Embryonic facial prominence (tissue), 1 donor: ENCODE measurements around the gene FGD1.

Source experiments
- DNase-seq: peaks from one replicate; pipeline ENCODE4 v3.0.0-alpha.2; 2016; ENCODE audit errors: extremely low spot score

FGD1 gene

DNA sequence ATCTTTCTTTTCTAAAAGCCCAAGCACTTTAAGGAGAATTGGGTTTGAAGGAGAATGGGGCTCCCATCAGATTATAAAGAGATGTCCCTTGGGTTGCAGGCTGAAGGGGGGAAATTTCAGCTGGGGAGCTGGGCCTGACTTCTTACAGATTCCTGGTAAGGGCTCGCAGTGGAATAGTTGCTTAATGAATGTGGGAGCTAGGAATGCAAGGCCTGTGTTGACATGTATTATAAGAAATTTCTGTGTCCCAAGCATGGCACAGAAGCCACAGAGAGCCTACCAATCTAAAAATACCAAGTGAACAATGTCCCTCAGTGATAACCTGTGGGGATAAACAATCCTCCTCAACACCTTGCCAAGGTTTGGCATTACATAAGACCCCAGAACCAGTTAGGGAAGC, 98.9 kb downstream of the FGD1 start:
- no peak for DNase-seq
